Neural progenitor cell (in vitro differentiated cells): ENCODE measurements around the gene MYCL.

Experiments used
- EZH2 ChIP-seq: fragments of 200-600 bp; sonication (generic); IDR thresholded peaks from 2 replicates; pipeline ENCODE4 v1.6.1; 2017; ENCODE audit warnings: antibody characterized with exemption, mild to moderate bottlenecking, moderate library complexity
- TF ChIP-seq, protein P1 (sequence below): fragments of 200-600 bp; sonication (generic); IDR thresholded peaks from 2 replicates; pipeline ENCODE4 v1.5.1; 2017; ENCODE audit warnings: antibody characterized with exemption, mild to moderate bottlenecking

DNA sequence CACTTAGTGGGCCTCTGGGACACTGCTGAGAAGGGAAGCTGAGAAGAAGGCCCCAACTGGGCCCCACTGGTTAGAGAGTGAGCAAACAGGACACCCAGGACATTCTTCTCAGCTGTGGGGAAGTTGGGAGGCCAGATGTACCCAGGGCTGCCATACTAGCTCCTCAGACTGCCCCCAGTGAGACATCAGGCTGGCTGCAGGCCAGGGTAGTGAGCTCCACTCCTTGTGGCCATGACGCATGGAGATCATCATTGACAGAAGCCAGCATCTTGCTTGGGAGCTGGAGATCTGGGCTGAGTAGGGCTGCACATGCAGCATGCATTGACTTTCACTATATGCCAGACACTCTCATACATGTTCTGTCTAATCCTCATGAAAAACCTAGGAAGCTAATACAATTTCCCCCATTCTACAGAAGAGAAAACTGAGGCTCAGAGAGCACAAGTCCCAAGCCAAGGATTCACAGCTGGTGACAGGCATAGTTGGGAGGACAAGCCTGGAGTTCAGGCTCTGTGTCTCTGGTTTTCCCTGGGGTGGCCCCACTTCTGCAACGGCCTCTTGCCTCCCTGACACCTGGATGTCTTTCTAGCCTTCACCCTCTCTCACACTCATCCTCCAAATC lies 24.1 kb upstream of the MYCL start:
- TF ChIP-seq, protein P1, sequence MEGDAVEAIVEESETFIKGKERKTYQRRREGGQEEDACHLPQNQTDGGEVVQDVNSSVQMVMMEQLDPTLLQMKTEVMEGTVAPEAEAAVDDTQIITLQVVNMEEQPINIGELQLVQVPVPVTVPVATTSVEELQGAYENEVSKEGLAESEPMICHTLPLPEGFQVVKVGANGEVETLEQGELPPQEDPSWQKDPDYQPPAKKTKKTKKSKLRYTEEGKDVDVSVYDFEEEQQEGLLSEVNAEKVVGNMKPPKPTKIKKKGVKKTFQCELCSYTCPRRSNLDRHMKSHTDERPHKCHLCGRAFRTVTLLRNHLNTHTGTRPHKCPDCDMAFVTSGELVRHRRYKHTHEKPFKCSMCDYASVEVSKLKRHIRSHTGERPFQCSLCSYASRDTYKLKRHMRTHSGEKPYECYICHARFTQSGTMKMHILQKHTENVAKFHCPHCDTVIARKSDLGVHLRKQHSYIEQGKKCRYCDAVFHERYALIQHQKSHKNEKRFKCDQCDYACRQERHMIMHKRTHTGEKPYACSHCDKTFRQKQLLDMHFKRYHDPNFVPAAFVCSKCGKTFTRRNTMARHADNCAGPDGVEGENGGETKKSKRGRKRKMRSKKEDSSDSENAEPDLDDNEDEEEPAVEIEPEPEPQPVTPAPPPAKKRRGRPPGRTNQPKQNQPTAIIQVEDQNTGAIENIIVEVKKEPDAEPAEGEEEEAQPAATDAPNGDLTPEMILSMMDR: no peak
- TF ChIP-seq EZH2: no peak
